PC-3 (cell line): Measurements from ENCODE around the gene AQP6. TPM values are rescaled to one million over a fixed set of nuclear protein-coding genes. Genes with fewer than 3 reads are reported as not detected.

Experiments used
- ATAC-seq: fragments of 200-7000 bp; cut with Tn5 transposase; 2 replicates; pipeline ENCODE4 v1.9.1; 2020; ENCODE audit warnings: mild to moderate bottlenecking, moderate library complexity
- BruUV-seq: library from RNA; stranded (reverse); fragments of 400-500 nt; replicated peaks from 2 replicates; lab custom pipeline; 2021; lab: Mats Ljungman, UMichigan
- CTCF ChIA-PET: fragments of 300-600 bp; sonication (Branson Sonifier 250); formaldehyde crosslinking; loops from one replicate; lab custom pipeline; 2022; ENCODE audit warnings: antibody characterized with exemption; lab: Charles Lee
- POLR2A ChIA-PET: fragments of 300-600 bp; sonication (Branson Sonifier 250); formaldehyde crosslinking; loops from one replicate; lab custom pipeline; 2022; ENCODE audit warnings: antibody characterized with exemption; ENCODE audit not compliant: unreplicated experiment; lab: Charles Lee
- DNase-seq: peaks from one replicate; pipeline ENCODE4 v3.0.0-alpha.2; 2015
- H2AFZ ChIP-seq: fragments of 300-600 bp; sonication (generic); 2 replicates; pipeline ENCODE4 v1.6.0; 2016; ENCODE audit warnings: antibody characterized with exemption, low read length
- H3F3A ChIP-seq: fragments of 300-600 bp; sonication (generic); one replicate; pipeline ENCODE4 v1.6.0; 2017; ENCODE audit warnings: antibody characterized with exemption, low read length, control low read depth, mild to moderate bottlenecking; ENCODE audit not compliant: unreplicated experiment
- H3K27ac ChIP-seq: fragments of 300-600 bp; sonication (generic); 2 replicates; pipeline ENCODE4 v1.5.1; 2016; ENCODE audit warnings: mild to moderate bottlenecking, low read length
- H3K27me3 ChIP-seq: fragments of 300-600 bp; sonication (generic); 2 replicates; pipeline ENCODE4 v1.6.1; 2016; ENCODE audit warnings: low read length, mixed read lengths
- H3K36me3 ChIP-seq: fragments of 300-600 bp; sonication (generic); 2 replicates; pipeline ENCODE4 v1.6.1; 2016; ENCODE audit warnings: low read depth, mixed run types, low read length, mixed read lengths
- H3K4me1 ChIP-seq: fragments of 300-600 bp; sonication (generic); 2 replicates; pipeline ENCODE4 v1.5.1; 2016; ENCODE audit warnings: low read length; ENCODE audit not compliant: insufficient read depth
- H3K4me2 ChIP-seq: fragments of 300-600 bp; sonication (generic); 2 replicates; pipeline ENCODE4 v1.6.0; 2016; ENCODE audit warnings: low read length
- H3K4me3 ChIP-seq: fragments of 300-600 bp; sonication (generic); 2 replicates; pipeline ENCODE4 v1.5.1; 2016; ENCODE audit warnings: mild to moderate bottlenecking, low read length, mixed read lengths
- H3K79me2 ChIP-seq: fragments of 300-600 bp; sonication (generic); 2 replicates; pipeline ENCODE4 v1.6.1; 2017; ENCODE audit warnings: low read length, mixed read lengths
- H3K9ac ChIP-seq: fragments of 300-600 bp; sonication (generic); 2 replicates; pipeline ENCODE4 v1.6.0; 2016; ENCODE audit warnings: mild to moderate bottlenecking, low read length
- H3K9me2 ChIP-seq: fragments of 300-600 bp; sonication (generic); replicated peaks from 2 replicates; pipeline ENCODE4 v1.6.1; 2016; ENCODE audit warnings: mixed run types, low read length, mixed read lengths
- H3K9me3 ChIP-seq: fragments of 300-600 bp; sonication (generic); 2 replicates; pipeline ENCODE4 v1.6.1; 2016; ENCODE audit warnings: low read length, mixed read lengths
- H4K20me1 ChIP-seq: fragments of 300-600 bp; sonication (generic); 2 replicates; pipeline ENCODE4 v1.6.1; 2016; ENCODE audit warnings: low read length, mixed read lengths
- EZH2 ChIP-seq: fragments of 300-600 bp; sonication (generic); IDR thresholded peaks from one replicate; pipeline ENCODE4 v1.6.1; 2017; ENCODE audit warnings: antibody characterized with exemption, mild to moderate bottlenecking, low read length; ENCODE audit not compliant: unreplicated experiment
- EZH2phosphoT487 ChIP-seq: fragments of 300-600 bp; sonication (generic); IDR thresholded peaks from 2 replicates; pipeline ENCODE4 v1.6.1; 2018; ENCODE audit warnings: mild to moderate bottlenecking, antibody characterized with exemption, low read length, borderline replicate concordance
- intact Hi-C: fragments of 100-400 bp; cut with micrococcal nuclease; formaldehyde crosslinking; loops from 2 replicates; pipeline ENCODE4 v1.9.0; 2023
- total RNA-seq: library from RNA; depleted of rRNA; stranded (reverse); fragments of >200 nt; gene quantifications from 2 replicates; pipeline ENCODE4 v1.2.3, GENCODE V29; 2014
- TF ChIP-seq, protein P1 (sequence below): fragments of 300-600 bp; sonication (generic); conservative IDR thresholded peaks from 2 replicates; pipeline ENCODE4 v1.5.1; 2017; ENCODE audit warnings: antibody characterized with exemption, low read depth, mild to moderate bottlenecking, low read length

Gene AQP6
- total RNA-seq, 1 experiment from 2014 or later: not detected

DNA sequence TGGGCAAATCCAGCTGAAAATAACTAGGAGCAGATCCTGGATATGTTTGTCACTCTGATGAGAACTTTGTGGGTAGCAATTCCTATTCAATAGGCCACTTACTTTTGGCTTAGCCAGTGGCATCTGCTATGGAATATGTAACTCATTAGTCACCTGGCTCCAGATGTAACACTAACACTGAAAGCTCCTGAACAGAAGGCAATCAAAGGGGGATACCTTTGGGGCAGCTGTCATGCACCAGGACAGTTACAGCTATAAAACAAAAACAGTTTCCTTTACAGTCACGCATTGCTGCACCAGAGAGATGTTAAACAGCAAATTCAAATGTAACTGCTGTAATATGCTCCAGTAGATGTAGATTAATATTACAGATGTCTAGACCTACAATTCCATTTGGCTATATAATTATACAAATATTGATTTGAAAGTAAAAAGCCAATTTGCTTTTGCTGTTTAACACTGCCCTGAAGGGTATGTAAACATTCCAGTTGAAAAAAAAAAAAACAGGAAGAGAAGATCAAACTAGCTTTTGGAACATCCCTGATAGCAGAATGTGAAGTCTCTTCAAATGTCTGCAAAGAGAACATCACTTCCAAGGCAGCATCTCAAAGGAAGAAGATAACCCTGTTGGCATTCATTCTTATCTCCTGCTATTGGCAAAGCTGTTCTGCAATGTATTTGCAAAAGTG lies 34.2 kb downstream of the AQP6 start:
- intact Hi-C loops: no loop called here
- Histone ChIP-seq H3K27me3 (no peaks in the 10 kb centered on the region), H4K20me1 (0 out of 2 replicates have a peak, but pooled peaks cover 6% of the 10 kb centered on the region), H3K9me2 (no peaks in the 10 kb centered on the region), H3F3A (no peaks in the 10 kb centered on the region), H3K27ac (no peak overlapping the region), H3K36me3 (peaks cover 59% of the 10 kb centered on the region), H3K4me1 (no peaks in the 10 kb centered on the region; the same call in 1 of the 2 replicates), H3K79me2 (peaks cover 49% of the 10 kb centered on the region), H3K9me3 (no peaks in the 10 kb centered on the region), H3K4me2 (no peak overlapping the region), H3K9ac (no peak overlapping the region), H3K4me3 (no peak overlapping the region), H2AFZ (no peak overlapping the region)
- CTCF ChIA-PET: no interaction called here
- POLR2A ChIA-PET: interaction anchor here (0.6 kb wide), 2 partner anchors 40 to 266 kb away, joined by 3 read pairs; partner anchors contain the start of gene TMBIM6
- DNase-seq: peak; percentile 38
- no TSS peak for BruUV-seq
- TF ChIP-seq, protein P1, sequence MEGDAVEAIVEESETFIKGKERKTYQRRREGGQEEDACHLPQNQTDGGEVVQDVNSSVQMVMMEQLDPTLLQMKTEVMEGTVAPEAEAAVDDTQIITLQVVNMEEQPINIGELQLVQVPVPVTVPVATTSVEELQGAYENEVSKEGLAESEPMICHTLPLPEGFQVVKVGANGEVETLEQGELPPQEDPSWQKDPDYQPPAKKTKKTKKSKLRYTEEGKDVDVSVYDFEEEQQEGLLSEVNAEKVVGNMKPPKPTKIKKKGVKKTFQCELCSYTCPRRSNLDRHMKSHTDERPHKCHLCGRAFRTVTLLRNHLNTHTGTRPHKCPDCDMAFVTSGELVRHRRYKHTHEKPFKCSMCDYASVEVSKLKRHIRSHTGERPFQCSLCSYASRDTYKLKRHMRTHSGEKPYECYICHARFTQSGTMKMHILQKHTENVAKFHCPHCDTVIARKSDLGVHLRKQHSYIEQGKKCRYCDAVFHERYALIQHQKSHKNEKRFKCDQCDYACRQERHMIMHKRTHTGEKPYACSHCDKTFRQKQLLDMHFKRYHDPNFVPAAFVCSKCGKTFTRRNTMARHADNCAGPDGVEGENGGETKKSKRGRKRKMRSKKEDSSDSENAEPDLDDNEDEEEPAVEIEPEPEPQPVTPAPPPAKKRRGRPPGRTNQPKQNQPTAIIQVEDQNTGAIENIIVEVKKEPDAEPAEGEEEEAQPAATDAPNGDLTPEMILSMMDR: no peak
- TF ChIP-seq EZH2phosphoT487 (no peak), EZH2 (no peak)
- peak; percentile 88 for ATAC-seq

DNA sequence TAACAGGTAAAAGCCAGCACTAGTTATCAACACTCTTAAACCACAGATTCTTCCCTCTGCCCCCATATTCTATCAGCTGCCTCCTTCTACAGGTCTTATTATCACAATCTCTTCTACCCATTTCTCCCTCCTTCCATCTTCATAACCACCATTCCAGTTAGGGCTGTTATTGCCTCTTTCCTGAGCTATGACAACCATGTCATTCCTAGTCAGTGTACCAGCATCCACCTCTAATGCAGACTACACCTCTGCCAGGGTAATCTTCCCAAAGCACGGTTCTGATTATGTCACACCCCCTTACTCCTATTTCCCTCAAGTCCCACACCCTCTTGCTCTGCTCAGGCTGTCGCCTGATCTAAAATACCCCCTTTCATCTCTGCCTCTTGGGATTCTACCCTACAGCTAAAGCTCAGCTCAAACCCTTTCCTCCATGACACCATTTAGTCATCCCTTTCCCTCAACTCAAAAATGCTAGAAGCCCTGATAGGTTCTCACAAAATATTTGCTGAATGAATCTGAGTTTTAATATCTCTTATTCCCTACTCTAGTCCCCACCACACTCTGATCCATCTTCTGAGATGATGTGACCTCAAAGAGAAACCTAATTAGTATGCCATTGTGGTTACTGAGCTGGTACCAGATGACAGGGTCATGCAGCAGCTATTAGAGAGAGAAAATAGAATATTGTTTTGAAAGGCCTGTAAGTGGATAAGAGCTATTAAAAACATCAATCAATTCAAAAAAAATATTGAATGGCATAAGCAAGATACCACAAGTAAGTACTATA lies 40.8 kb downstream of the AQP6 start:
- ChIA-PET POLR2A (interaction anchor here (0.6 kb wide), 1 partner anchor 35 kb away, joined by 6 read pairs; no protein-coding TSS in a partner anchor), CTCF (no interaction called here)
- peaks cover 32% of the 10 kb centered on the region; the same call in 1 of the 2 replicates for H3K36me3 ChIP-seq
- H3K9me3 ChIP-seq: no peaks in the 10 kb centered on the region
- intact Hi-C loops: no loop called here
- H2AFZ ChIP-seq: no peak overlapping the region
- no peak overlapping the region for H3K9ac ChIP-seq
- ATAC-seq: no peak
- no peaks in the 10 kb centered on the region for H3K27me3 ChIP-seq
- H3K4me1 ChIP-seq: no peaks in the 10 kb centered on the region
- H3K27ac ChIP-seq: no peak overlapping the region
- H3K9me2 ChIP-seq: no peaks in the 10 kb centered on the region
- H4K20me1 ChIP-seq: 0 out of 2 replicates have a peak, but pooled peaks cover 4% of the 10 kb centered on the region
- TF ChIP-seq EZH2 (no peak), EZH2phosphoT487 (no peak)
- TF ChIP-seq, protein P1: no peak
- H3K79me2 ChIP-seq: peaks cover 83% of the 10 kb centered on the region
- no peak overlapping the region for H3K4me2 ChIP-seq
- H3K4me3 ChIP-seq: no peak overlapping the region
- no peaks in the 10 kb centered on the region for H3F3A ChIP-seq
- no peak for DNase-seq
- BruUV-seq: no TSS peak
